Activated naive CD8-positive, alpha-beta T cell treated with anti-CD3 and anti-CD28 coated beads, Interleukin-2, amount 50 U/mL, for 24 hours (primary cell): ENCODE results near the gene VPS8.
"Not testable (repeated sequence)": the region's sequence is repeated elsewhere in the genome, so short reads cannot be mapped to it uniquely, and the experiment has no call there.

Experiments
- ATAC-seq: fragments of 150-1000 bp; cut with Tn5 transposase; one replicate; pipeline ENCODE4 v1.10.0; 2021
- DNase-seq: peaks from one replicate; pipeline ENCODE4 v3.0.0; 2021
- H3K27ac Mint-ChIP-seq: one replicate; pipeline ENCODE4 v1.8.0; 2021; ENCODE audit warnings: mild to moderate bottlenecking, mixed read lengths
- H3K27me3 Mint-ChIP-seq: one replicate; pipeline ENCODE4 v1.8.0; 2021; ENCODE audit warnings: mixed read lengths
- H3K36me3 Mint-ChIP-seq: one replicate; pipeline ENCODE4 v1.8.0; 2021; ENCODE audit warnings: low read depth, mixed read lengths
- H3K4me1 Mint-ChIP-seq: one replicate; pipeline ENCODE4 v1.8.0; 2021; ENCODE audit warnings: mixed read lengths
- H3K4me3 Mint-ChIP-seq: one replicate; pipeline ENCODE4 v1.8.0; 2021; ENCODE audit warnings: mild to moderate bottlenecking, moderate library complexity, mixed read lengths
- H3K9me3 Mint-ChIP-seq: one replicate; pipeline ENCODE4 v1.8.0; 2021; ENCODE audit warnings: mixed read lengths

Gene VPS8

GRCh38 chr3:184970186-184970585, 158.2 kb downstream of the VPS8 start:
- DNase-seq = no peak
- ATAC-seq = no peak
- H3K9me3 Mint-ChIP-seq = peaks cover 10% of the 10 kb centered on the region
- H3K4me3 Mint-ChIP-seq = no peak overlapping the region
- H3K4me1 Mint-ChIP-seq = peaks cover 8% of the 10 kb centered on the region
- peaks cover 60% of the 10 kb centered on the region for H3K36me3 Mint-ChIP-seq
- H3K27ac Mint-ChIP-seq = no peak overlapping the region
- no peaks in the 10 kb centered on the region for H3K27me3 Mint-ChIP-seq

- H3K36me3 Mint-ChIP-seq = peaks cover 52% of the 10 kb centered on the region
- H3K4me1 Mint-ChIP-seq = no peaks in the 10 kb centered on the region
- H3K9me3 Mint-ChIP-seq = peaks cover 21% of the 10 kb centered on the region
- ATAC-seq = no peak
- H3K27me3 Mint-ChIP-seq = no peaks in the 10 kb centered on the region
- DNase-seq = no peak
- H3K27ac Mint-ChIP-seq = no peak overlapping the region
- H3K4me3 Mint-ChIP-seq = no peak overlapping the region
These were observed 165.8 kb downstream of the VPS8 start for GRCh38 chr3:184977796-184978195.

- ATAC-seq = no peak
- peaks cover 34% of the 10 kb centered on the region for H3K36me3 Mint-ChIP-seq
- no peak overlapping the region for H3K4me3 Mint-ChIP-seq
- peaks cover 7% of the 10 kb centered on the region for H3K9me3 Mint-ChIP-seq
- no peaks in the 10 kb centered on the region for H3K4me1 Mint-ChIP-seq
- DNase-seq = no peak
- H3K27me3 Mint-ChIP-seq = no peaks in the 10 kb centered on the region
- no peak overlapping the region for H3K27ac Mint-ChIP-seq
These were observed 169.1 kb downstream of the VPS8 start for GRCh38 chr3:184981071-184981470.

- ATAC-seq = no peak
- H3K36me3 Mint-ChIP-seq = peaks cover 29% of the 10 kb centered on the region
- no peak overlapping the region for H3K4me3 Mint-ChIP-seq
- no peak for DNase-seq
- H3K27me3 Mint-ChIP-seq = no peaks in the 10 kb centered on the region
- no peaks in the 10 kb centered on the region for H3K4me1 Mint-ChIP-seq
- peaks cover 7% of the 10 kb centered on the region for H3K9me3 Mint-ChIP-seq
- no peak overlapping the region for H3K27ac Mint-ChIP-seq
These were observed 170.1 kb downstream of the VPS8 start for GRCh38 chr3:184982076-184982475.

GRCh38 chr3:184985586-184985985, 173.6 kb downstream of the VPS8 start:
- no peak for ATAC-seq
- Mint-ChIP-seq H3K4me3 (no peak overlapping the region), H3K4me1 (no peaks in the 10 kb centered on the region), H3K36me3 (peaks cover 24% of the 10 kb centered on the region), H3K27me3 (no peaks in the 10 kb centered on the region), H3K9me3 (no peaks in the 10 kb centered on the region), H3K27ac (no peak overlapping the region)
- DNase-seq = no peak

- H3K4me3 Mint-ChIP-seq = no peak overlapping the region
- H3K27me3 Mint-ChIP-seq = no peaks in the 10 kb centered on the region
- no peaks in the 10 kb centered on the region for H3K9me3 Mint-ChIP-seq
- DNase-seq (no peak), ATAC-seq (no peak)
- peaks cover 23% of the 10 kb centered on the region for H3K36me3 Mint-ChIP-seq
- H3K27ac Mint-ChIP-seq = no peak overlapping the region
- no peaks in the 10 kb centered on the region for H3K4me1 Mint-ChIP-seq
These were observed 174.5 kb downstream of the VPS8 start for GRCh38 chr3:184986366-184986889.

- DNase-seq (no peak), ATAC-seq (no peak)
- Mint-ChIP-seq H3K27ac (no peak overlapping the region), H3K27me3 (no peaks in the 10 kb centered on the region), H3K36me3 (peaks cover 20% of the 10 kb centered on the region), H3K4me1 (no peaks in the 10 kb centered on the region), H3K4me3 (no peak overlapping the region), H3K9me3 (no peaks in the 10 kb centered on the region)
These were observed 181.4 kb downstream of the VPS8 start for GRCh38 chr3:184993394-184993793.

- not testable (repeated sequence) for H3K4me1 Mint-ChIP-seq, DNase-seq, H3K27me3 Mint-ChIP-seq, H3K27ac Mint-ChIP-seq, ATAC-seq, H3K4me3 Mint-ChIP-seq
- H3K36me3 Mint-ChIP-seq = peaks cover 73% of the 10 kb centered on the region
- H3K9me3 Mint-ChIP-seq = peaks cover 29% of the 10 kb centered on the region
These were observed 191.9 kb downstream of the VPS8 start for GRCh38 chr3:185003876-185004275.

GRCh38 chr3:185009650-185010049, 197.7 kb downstream of the VPS8 start:
- Mint-ChIP-seq H3K4me3 (no peak overlapping the region), H3K27ac (no peak overlapping the region), H3K27me3 (no peaks in the 10 kb centered on the region), H3K36me3 (peaks cover 67% of the 10 kb centered on the region), H3K9me3 (peaks cover 37% of the 10 kb centered on the region), H3K4me1 (no peaks in the 10 kb centered on the region)
- ATAC-seq (no peak), DNase-seq (no peak)

- ATAC-seq, H3K27me3 Mint-ChIP-seq: not testable (repeated sequence)
- H3K36me3 Mint-ChIP-seq = peaks cover 50% of the 10 kb centered on the region
These were observed 205.6 kb downstream of the VPS8 start for GRCh38 chr3:185017584-185017983.

GRCh38 chr3:185017996-185018395, 206.0 kb downstream of the VPS8 start:
- Mint-ChIP-seq H3K9me3 (peaks cover 14% of the 10 kb centered on the region), H3K36me3 (peaks cover 53% of the 10 kb centered on the region)
- not testable (repeated sequence) for DNase-seq, H3K27ac Mint-ChIP-seq, H3K4me3 Mint-ChIP-seq, H3K27me3 Mint-ChIP-seq, H3K4me1 Mint-ChIP-seq, ATAC-seq

More at GRCh38 chr3:185017584-185017983, 205.6 kb downstream of the VPS8 start:
- not testable (repeated sequence) for DNase-seq, H3K4me3 Mint-ChIP-seq, H3K4me1 Mint-ChIP-seq, H3K27ac Mint-ChIP-seq
- H3K9me3 Mint-ChIP-seq = peaks cover 14% of the 10 kb centered on the region

GRCh38 chr3:185021256-185021655, 209.3 kb downstream of the VPS8 start:
- Mint-ChIP-seq H3K4me1 (no peaks in the 10 kb centered on the region), H3K36me3 (peaks cover 56% of the 10 kb centered on the region), H3K4me3 (no peak overlapping the region), H3K27me3 (no peaks in the 10 kb centered on the region), H3K27ac (no peak overlapping the region), H3K9me3 (peaks cover 9% of the 10 kb centered on the region)
- DNase-seq (no peak), ATAC-seq (no peak)

- peaks cover 45% of the 10 kb centered on the region for H3K36me3 Mint-ChIP-seq
- DNase-seq (no peak), ATAC-seq (no peak)
- no peak overlapping the region for H3K27ac Mint-ChIP-seq
- H3K9me3 Mint-ChIP-seq = no peaks in the 10 kb centered on the region
- H3K27me3 Mint-ChIP-seq = no peaks in the 10 kb centered on the region
- H3K4me1 Mint-ChIP-seq = no peaks in the 10 kb centered on the region
- no peak overlapping the region for H3K4me3 Mint-ChIP-seq
These were observed 212.4 kb downstream of the VPS8 start for GRCh38 chr3:185024406-185024805.

- no peak overlapping the region for H3K27ac Mint-ChIP-seq
These were observed 213.0 kb downstream of the VPS8 start for GRCh38 chr3:185024966-185025365.

GRCh38 chr3:185028121-185028520, 216.2 kb downstream of the VPS8 start:
- DNase-seq = no peak
- Mint-ChIP-seq H3K4me3 (no peak overlapping the region), H3K27ac (no peak overlapping the region), H3K36me3 (peaks cover 58% of the 10 kb centered on the region), H3K4me1 (no peaks in the 10 kb centered on the region), H3K9me3 (peaks cover 7% of the 10 kb centered on the region), H3K27me3 (no peaks in the 10 kb centered on the region)
- no peak for ATAC-seq

More at GRCh38 chr3:185024966-185025365, 213.0 kb downstream of the VPS8 start:
- DNase-seq (no peak), ATAC-seq (no peak)
- H3K4me3 Mint-ChIP-seq = no peak overlapping the region
- no peaks in the 10 kb centered on the region for H3K27me3 Mint-ChIP-seq
- no peaks in the 10 kb centered on the region for H3K9me3 Mint-ChIP-seq
- H3K4me1 Mint-ChIP-seq = no peaks in the 10 kb centered on the region
- peaks cover 46% of the 10 kb centered on the region for H3K36me3 Mint-ChIP-seq

GRCh38 chr3:185029086-185029485, 217.1 kb downstream of the VPS8 start:
- DNase-seq (no peak), ATAC-seq (no peak)
- Mint-ChIP-seq H3K27ac (no peak overlapping the region), H3K4me1 (no peaks in the 10 kb centered on the region), H3K9me3 (peaks cover 10% of the 10 kb centered on the region), H3K4me3 (no peak overlapping the region), H3K36me3 (peaks cover 64% of the 10 kb centered on the region), H3K27me3 (no peaks in the 10 kb centered on the region)
